Hematopoietic multipotent progenitor cell treated with erythropoietin and hydrocortisone succinate and interleukin-3 and kit ligand, for 6 days (in vitro differentiated cells): ENCODE measurements around the gene LMBR1.
A peak's percentile ranks its signal among the peaks of the same experiment; 100 is the strongest.
"Not testable (repeated sequence)": the region's sequence is repeated elsewhere in the genome, so short reads cannot be mapped to it uniquely, and the experiment has no call there.

Source experiments
- DNase-seq: peaks from one replicate; pipeline ENCODE4 v3.0.0-alpha.2; 2015

The LMBR1 gene

GRCh38 chr7:156903232-156903909, 10.4 kb upstream of the LMBR1 start:
- DNase-seq, result no peak

GRCh38 chr7:156900093-156900492, 7.1 kb upstream of the LMBR1 start:
- DNase-seq, result not testable (repeated sequence)

GRCh38 chr7:156898938-156899337, 6.0 kb upstream of the LMBR1 start:
- DNase-seq, result no peak

DNA sequence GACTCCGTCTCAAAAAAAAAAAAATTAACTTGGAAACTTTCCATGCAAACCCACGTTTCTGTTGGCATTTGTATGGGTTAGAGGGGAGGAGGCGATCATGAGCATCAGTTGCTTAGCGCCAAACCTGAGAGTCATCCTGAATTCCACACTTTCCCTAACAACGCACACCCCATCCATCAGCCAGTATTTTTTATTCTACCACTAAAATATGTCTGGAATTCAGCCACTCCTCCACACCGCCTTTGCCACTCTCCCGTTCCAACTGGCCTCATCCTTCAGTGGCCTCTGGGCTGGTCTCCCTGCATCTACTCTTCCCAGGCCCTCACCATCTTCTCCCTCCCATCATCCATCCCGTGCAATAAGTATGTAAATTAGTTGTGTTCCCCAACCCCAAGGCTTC, 4.7 kb upstream of the LMBR1 start:
- DNase-seq, result no peak

DNA sequence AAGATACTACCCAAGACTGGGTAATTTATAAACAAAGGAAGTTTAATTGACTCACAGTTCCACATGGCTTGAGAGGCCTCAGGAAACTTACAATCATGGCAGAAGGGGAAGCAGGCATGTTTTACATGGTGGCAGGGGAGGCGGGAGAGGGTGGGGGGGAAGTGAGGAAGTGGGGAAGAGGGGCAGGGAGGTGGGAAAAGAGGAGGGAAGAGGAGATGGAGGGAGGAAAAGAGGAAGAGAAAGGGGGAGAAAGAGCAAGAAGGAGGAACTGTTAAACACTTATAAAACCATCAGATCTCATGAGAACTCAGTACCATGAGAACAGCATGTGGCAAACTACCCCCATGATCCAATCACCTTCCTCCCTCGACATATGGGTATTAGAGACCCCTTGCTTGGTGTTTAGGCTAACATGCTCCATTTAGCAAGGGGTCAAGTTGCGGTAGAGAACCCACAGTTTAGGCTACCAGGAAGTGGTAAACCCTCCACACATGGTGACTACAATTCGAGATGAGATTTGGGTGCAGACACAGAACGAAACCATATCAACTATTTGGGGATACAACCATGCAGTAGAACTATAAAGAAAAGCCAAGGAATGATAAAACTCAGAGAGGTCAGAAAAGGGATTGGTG, 3.5 kb upstream of the LMBR1 start:
- no peak for DNase-seq

DNA sequence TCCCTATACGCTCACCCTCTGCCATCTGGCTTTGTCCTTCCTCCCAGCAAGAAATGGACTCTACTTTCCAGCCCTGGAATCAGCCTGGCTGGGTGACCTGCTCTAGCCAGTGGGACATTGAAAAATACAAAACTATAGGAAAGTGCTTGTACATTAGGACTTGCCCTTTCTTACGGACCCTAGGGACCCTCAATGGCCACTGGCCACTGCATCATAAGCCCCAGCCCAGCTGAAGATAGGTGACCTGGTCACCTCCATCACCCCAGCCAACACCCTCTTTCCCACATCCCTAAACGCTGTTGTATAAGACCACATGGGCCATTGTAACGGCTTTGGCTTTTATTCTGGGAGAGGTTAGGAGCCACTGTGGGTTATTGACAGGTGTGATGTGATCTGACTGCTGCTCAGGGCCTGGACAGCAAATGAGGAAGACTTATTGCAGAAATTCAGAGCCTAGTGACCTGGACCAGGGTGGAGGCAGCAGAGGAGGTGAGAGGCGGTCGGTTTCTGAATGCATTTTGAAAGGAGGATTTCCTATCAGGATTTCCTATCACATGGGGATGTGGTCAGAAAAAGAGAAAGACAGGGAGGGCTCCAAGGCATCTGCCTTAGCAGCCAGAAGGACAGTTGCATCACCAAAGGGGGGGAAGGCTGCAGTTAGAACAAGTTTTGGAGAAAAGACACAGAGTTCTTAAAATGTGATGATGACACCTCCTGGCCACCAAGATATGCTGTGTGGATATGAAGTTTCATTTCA, 2.2 kb upstream of the LMBR1 start:
- peak; percentile 78 for DNase-seq

- peak; percentile 72 for DNase-seq
Observed at GRCh38 chr7:156892081-156892800, 742 bp downstream of the LMBR1 start.

DNA sequence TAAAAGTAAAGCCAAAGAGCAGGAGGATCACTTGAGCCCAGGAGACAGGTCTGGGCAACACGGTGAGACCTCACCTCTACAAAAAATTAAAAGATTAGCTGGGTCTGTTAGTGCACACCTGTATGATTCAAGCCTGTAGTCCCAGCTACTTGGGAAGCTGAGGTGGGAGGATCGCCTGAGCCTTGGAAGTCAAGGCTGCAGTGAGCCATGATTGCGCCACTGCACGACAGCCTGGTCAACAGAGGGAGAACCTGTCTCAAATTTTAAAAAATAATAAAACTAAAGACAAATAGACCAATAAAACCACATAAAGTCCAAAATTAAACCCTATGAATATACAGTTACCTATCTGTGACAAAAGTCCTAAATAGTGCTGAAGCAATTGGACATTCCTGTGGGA, 3.2 kb downstream of the LMBR1 start:
- DNase-seq, result no peak

DNA sequence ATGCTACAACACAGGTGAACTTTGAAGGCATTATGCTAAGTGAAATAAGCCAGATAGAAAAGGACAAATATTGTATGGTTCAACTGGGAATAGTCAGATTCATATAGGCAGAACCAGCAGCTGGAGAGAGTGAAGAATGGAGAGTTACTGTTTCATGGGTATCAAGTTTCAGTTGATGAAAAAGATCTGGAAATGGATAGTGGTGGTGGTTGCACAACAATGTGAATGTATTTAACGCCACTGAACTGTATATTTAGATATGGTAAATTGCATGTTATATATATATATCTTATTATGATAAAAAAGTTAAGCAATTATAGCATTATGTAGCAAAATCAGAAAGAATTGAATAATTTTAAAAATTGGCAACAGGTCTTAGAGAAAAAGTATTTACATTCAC, 3.9 kb downstream of the LMBR1 start:
- DNase-seq, result peak; percentile 21

- DNase-seq, result peak; percentile 48
Observed at GRCh38 chr7:156886020-156886795, 6.8 kb downstream of the LMBR1 start.

GRCh38 chr7:156881679-156882078, 11.3 kb downstream of the LMBR1 start:
- no peak for DNase-seq

DNA sequence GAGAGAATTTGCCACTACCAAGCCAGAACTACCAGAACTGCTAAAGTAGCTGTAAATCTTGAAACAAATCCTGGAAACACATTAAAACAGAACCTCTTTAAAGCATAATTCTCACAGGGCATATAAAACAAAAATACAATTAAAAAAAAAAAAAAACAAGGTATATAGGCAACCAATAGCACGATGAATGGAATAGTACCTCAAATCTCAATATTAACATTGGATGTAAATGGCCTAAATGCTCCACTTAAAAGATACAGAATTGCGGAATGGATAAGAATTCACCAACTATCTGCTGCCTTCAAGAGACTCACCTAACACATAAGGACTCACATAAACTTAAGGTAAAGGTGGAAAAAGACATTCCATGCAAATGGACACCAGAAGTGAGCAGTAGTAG, 17.2 kb downstream of the LMBR1 start:
- DNase-seq, result no peak

DNA sequence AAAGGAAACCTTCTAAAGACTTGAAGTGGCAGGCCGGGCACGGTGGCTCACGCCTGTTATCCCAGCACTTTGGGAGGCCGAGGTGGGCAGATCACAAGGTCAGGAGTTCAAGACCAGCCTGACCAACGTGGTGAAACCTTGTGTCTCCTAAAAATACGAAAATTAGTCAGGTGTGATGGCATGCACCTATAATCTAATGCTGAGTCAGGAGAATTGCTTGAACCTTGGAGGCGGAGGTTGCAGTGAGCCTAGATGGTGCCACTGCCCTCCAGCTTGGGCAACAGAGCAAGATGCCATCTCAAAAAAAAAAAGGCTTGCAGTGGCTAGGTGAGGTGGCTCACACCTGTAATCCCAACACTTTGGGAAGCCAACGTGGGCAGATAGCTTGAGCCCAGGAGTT, 24.6 kb downstream of the LMBR1 start:
- not testable (repeated sequence) for DNase-seq

DNA sequence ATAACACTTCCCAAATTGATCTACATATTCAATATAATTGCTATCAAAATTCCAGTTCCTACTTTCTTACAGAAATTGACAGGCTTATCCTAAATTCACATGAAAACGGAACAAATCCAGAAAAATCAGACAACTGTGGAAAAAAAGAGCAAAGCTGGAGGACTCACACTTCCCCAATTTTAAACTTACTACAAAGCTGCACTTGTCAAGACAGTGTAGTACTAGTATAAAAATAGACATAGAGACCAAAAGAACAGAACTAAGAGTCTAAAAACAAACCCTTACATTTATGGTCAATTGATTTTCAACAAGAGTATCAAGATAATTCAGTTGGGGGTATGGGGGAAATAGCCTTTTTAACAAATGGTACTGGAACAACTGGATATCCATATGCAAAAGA, 27.5 kb downstream of the LMBR1 start:
- no peak for DNase-seq

DNA sequence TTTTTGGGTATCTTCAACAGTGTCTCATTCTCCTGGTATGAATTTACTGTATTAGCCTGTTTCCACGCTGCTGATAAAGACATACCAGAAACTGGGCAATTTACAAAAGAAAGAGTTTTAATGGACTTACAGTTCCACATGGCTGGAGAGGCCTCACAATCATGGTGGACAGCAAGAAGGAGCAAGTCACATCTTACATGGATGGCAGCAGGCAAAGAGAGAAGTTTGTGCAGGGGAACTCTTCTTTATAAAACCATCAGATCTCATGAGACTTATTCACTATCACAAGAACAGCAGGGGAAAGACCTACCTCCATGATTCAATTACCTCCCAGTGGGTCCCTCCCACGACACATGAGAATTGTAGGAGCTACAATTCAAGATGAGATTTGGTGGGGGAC, 31.0 kb downstream of the LMBR1 start:
- DNase-seq, result not testable (repeated sequence)

GRCh38 chr7:156861212-156861611, 31.8 kb downstream of the LMBR1 start:
- no peak for DNase-seq

GRCh38 chr7:156860099-156860498, 32.9 kb downstream of the LMBR1 start:
- not testable (repeated sequence) for DNase-seq

DNA sequence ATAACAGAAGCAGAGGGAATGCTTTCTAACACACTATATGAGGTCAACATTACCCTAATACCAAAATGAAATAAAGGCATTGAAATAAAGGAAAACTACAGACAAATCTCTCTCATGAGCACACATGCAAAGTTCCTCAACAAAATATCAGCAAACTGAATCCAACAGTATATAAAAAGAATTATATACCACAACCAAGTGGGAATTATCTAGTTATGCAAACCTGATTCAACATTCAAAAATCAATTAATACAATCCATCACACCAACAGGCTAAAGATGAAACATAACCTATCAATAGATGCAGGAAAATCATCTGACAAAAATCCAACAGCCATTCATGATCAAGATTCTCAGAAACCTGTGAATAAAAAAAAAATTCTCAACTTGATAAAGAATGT, 34.5 kb downstream of the LMBR1 start:
- DNase-seq, result no peak

GRCh38 chr7:156857757-156858156, 35.2 kb downstream of the LMBR1 start:
- DNase-seq, result no peak

- DNase-seq, result no peak
Observed at GRCh38 chr7:156854654-156855053, 38.3 kb downstream of the LMBR1 start.

DNA sequence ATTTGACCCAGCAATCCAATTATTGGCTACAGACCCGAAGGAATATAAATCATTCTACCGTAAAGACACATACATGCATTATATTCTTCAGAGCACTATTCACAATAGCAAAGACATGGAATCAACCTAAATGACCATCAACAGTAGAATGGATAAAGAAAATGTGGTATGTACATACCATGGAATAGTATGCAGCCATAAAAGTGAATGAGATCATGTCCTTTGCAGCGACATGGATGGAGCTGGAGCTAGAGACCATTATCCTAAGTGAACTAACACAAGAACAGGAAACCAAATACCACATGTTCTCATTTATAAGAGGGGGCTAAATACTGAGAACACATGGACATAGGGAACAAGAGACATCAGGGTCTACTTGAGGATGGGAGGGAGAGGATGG, 44.0 kb downstream of the LMBR1 start:
- DNase-seq, result no peak

GRCh38 chr7:156845379-156846101, 47.4 kb downstream of the LMBR1 start:
- DNase-seq, result no peak
